ENCODE measurements around the gene NGFR.

DNA sequence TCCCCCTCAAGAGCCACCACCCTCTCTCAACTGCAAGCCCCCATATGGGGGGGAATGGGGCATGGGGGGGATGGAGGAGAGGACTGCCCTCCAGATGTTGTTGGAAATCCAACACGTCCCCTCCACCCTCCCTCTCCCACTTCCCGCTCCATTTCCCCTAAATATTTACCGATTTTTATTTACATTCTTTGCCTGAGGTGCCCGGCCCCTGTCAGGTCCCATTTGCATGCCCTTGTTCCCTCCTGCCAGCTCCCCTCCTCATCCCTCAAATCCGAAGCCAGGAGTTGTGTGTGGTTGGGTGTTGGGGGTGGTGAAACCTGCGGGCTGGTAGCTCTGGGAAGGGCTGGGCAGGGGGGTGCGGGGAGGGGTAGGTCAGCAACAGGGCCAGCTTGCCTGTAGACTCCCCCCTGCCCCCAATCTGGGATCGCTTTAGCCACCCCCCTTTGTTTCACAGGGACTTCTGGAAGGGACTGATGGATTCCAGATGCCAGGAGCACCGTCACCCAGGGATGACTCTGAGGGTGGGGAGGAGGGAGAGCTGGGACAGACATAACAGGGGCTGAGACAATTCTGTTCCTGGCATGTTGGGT is 39.7 kb upstream of the NGFR start:
- TF ChIP-seq EZH2phosphoT487 (conservative IDR thresholded peaks at IDR 0.05; ENCODE audit: low read length): no peak
- TF ChIP-seq, protein P1, sequence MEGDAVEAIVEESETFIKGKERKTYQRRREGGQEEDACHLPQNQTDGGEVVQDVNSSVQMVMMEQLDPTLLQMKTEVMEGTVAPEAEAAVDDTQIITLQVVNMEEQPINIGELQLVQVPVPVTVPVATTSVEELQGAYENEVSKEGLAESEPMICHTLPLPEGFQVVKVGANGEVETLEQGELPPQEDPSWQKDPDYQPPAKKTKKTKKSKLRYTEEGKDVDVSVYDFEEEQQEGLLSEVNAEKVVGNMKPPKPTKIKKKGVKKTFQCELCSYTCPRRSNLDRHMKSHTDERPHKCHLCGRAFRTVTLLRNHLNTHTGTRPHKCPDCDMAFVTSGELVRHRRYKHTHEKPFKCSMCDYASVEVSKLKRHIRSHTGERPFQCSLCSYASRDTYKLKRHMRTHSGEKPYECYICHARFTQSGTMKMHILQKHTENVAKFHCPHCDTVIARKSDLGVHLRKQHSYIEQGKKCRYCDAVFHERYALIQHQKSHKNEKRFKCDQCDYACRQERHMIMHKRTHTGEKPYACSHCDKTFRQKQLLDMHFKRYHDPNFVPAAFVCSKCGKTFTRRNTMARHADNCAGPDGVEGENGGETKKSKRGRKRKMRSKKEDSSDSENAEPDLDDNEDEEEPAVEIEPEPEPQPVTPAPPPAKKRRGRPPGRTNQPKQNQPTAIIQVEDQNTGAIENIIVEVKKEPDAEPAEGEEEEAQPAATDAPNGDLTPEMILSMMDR (IDR thresholded peaks at IDR 0.05; ENCODE audit: insufficient read depth, low read length, poor library complexity, severe bottlenecking): no peak
